Measurements from ENCODE around the gene SYNGAP1.

GRCh38 chr6:33445119-33445603, 25.3 kb downstream of the SYNGAP1 start:
- TF ChIP-seq CTCF (IDR thresholded peaks at IDR 0.05) (no peak), POLR2AphosphoS5 (IDR thresholded peaks at IDR 0.05; ENCODE audit: low read depth, low read length) (no peak), REST (IDR thresholded peaks at IDR 0.05; ENCODE audit: insufficient read depth in 1 of 2, low read depth in 2 of 2, low read length in 1 of 2) (no peak), TCF7L2 (IDR thresholded peaks at IDR 0.05; ENCODE audit: low read depth, low read length) (no peak)

Measured in Panc1 (cell line).